GM12878 (cell line): ENCODE results near the gene SHROOM2.

Source experiments
- BHLHE40 ChIP-seq, 2 experiments: fragments of 450-650 bp in 1 of 2; IDR thresholded peaks; 2 replicates each; pipeline ENCODE4 v1.6.1; 2011 to 2017; ENCODE audit warnings: low read depth in 2 of 2, borderline replicate concordance in 1 of 2, improper control_type of control experiment in 1 of 2, low read length in 1 of 2, mild to moderate bottlenecking in 1 of 2
- CTCF ChIP-seq, 3 experiments: IDR thresholded peaks in 2 of 3; conservative IDR thresholded peaks in 1 of 3; 2 replicates each; pipeline ENCODE4 v1.5.1; 2011; ENCODE audit warnings: low read depth in 3 of 3, low read length in 3 of 3, mild to moderate bottlenecking in 3 of 3, control low read depth in 2 of 3, moderate library complexity in 2 of 3, inconsistent platforms in 1 of 3, mixed read lengths in 1 of 3; ENCODE audit not compliant: control insufficient read depth in 2 of 3, insufficient read depth in 1 of 3; ENCODE audit errors: extremely low read depth in 1 of 3
- E4F1 ChIP-seq: fragments of 450-650 bp; IDR thresholded peaks from 2 replicates; pipeline ENCODE4 v1.6.1; 2018; ENCODE audit warnings: borderline replicate concordance, mild to moderate bottlenecking; ENCODE audit not compliant: partially characterized antibody
- EED ChIP-seq: sonication (generic); IDR thresholded peaks from 2 replicates; pipeline ENCODE4 v1.6.1; 2016; ENCODE audit warnings: antibody characterized with exemption, low read depth
- IKZF1 ChIP-seq: fragments of 450-650 bp; conservative IDR thresholded peaks from 2 replicates; pipeline ENCODE4 v1.6.1; 2017; ENCODE audit warnings: antibody characterized with exemption, mild to moderate bottlenecking
- MXI1 ChIP-seq: fragments of 150-350 bp; IDR thresholded peaks from 2 replicates; pipeline ENCODE4 v1.6.1; 2011; ENCODE audit warnings: low read depth, mild to moderate bottlenecking, inconsistent platforms, low read length, improper control_type of control experiment
- POLR2AphosphoS5 ChIP-seq: IDR thresholded peaks from 2 replicates; pipeline ENCODE4 v1.6.1; 2011; ENCODE audit warnings: mild to moderate bottlenecking, low read length, inconsistent platforms
- RFX5 ChIP-seq: IDR thresholded peaks from 2 replicates; pipeline ENCODE4 v1.6.1; 2011; ENCODE audit warnings: low read depth, low read length, improper control_type of control experiment
- SPI1 ChIP-seq: IDR thresholded peaks from 2 replicates; pipeline ENCODE4 v1.6.1; 2011; ENCODE audit warnings: low read depth, mild to moderate bottlenecking, low read length, moderate library complexity, borderline replicate concordance; ENCODE audit not compliant: insufficient read depth
- TBL1XR1 ChIP-seq: IDR thresholded peaks from 2 replicates; pipeline ENCODE4 v1.6.1; 2012; ENCODE audit warnings: low read depth, low read length, improper control_type of control experiment
- TCF12 ChIP-seq: IDR thresholded peaks from 2 replicates; pipeline ENCODE4 v1.6.1; 2011; ENCODE audit warnings: low read depth, mild to moderate bottlenecking, low read length

- TF ChIP-seq TBL1XR1 (no peak), MXI1 (no peak), CTCF (IDR thresholded peaks at IDR 0.05 in 2 of 3, conservative IDR thresholded peaks at IDR 0.05 in 1 of 3; ENCODE audit: control insufficient read depth in 2 of 3, extremely low read depth in 1 of 3, insufficient read depth in 1 of 3, low read depth in 3 of 3, low read length in 3 of 3) (no peak), TCF12 (no peak), RFX5 (no peak), IKZF1 (no peak), SPI1 (no peak), E4F1 (no peak), BHLHE40 (IDR thresholded peaks at IDR 0.05; ENCODE audit: borderline replicate concordance in 1 of 2, low read depth in 2 of 2, low read length in 1 of 2) (no peak), EED (no peak), POLR2AphosphoS5 (no peak)
Measured at GRCh38 chrX:9825966-9826365, 39.7 kb downstream of the SHROOM2 start.
